GM12878 (cell line): ENCODE results near the gene MSH4. TPM values are rescaled to one million over a fixed set of nuclear protein-coding genes. Genes with fewer than 3 reads are reported as not detected.

Experiments used
- ATAC-seq: fragments of 200-7000 bp; cut with Tn5 transposase; 3 replicates; pipeline ENCODE4 v1.9.1; 2020; ENCODE audit warnings: mild to moderate bottlenecking, moderate library complexity
- BruUV-seq: library from RNA; stranded (reverse); fragments of 400-500 nt; replicated peaks from 2 replicates; lab custom pipeline; 2021; lab: Mats Ljungman, UMichigan
- CTCF ChIA-PET: fragments of 300-600 bp; sonication (Branson Sonifier 250); formaldehyde crosslinking; extraction: SDS; loops from one replicate; lab custom pipeline; 2021; ENCODE audit warnings: inconsistent platforms; lab: Yijun Ruan, JAX
- POLR2A ChIA-PET: fragments of 350-600 bp; formaldehyde crosslinking; extraction: SDS; loops from one replicate; lab custom pipeline; 2021; ENCODE audit warnings: inconsistent platforms; lab: Charles Lee
- RAD21 ChIA-PET: fragments of 300-600 bp; sonication (Branson Sonifier 250); formaldehyde crosslinking; loops from one replicate; lab custom pipeline; 2023; ENCODE audit warnings: antibody characterized with exemption; ENCODE audit not compliant: unreplicated experiment; lab: Charles Lee
- SMC1A ChIA-PET: fragments of 300-600 bp; sonication (Branson Sonifier 250); formaldehyde crosslinking; loops from one replicate; lab custom pipeline; 2023; ENCODE audit not compliant: unreplicated experiment, uncharacterized antibody; lab: Charles Lee
- DNase-seq: peaks from one replicate; pipeline ENCODE4 v3.0.0-alpha.2; 2011; ENCODE audit warnings: low read depth, low spot score
- FAIRE-seq: peaks from 3 replicates; lab custom pipeline; 2011; peaks lifted over from hg19 to GRCh38; lab: Jason Lieb, UNC
- H2AFZ ChIP-seq: 2 replicates; pipeline ENCODE4 v1.6.0; 2011; ENCODE audit warnings: low read depth, low read length, control low read depth; ENCODE audit not compliant: control insufficient read depth
- H3K27ac ChIP-seq: 2 replicates; pipeline ENCODE4 v1.5.1; 2011; ENCODE audit warnings: control low read depth; ENCODE audit not compliant: control insufficient read depth, insufficient read depth
- H3K27me3 ChIP-seq, 2 experiments: replicated peaks in 1 of 2; 2 replicates each; pipeline versions ENCODE4 v1.6.0 to v1.6.1; 2011; ENCODE audit warnings: low read length in 1 of 2; ENCODE audit not compliant: control insufficient read depth in 2 of 2, insufficient read depth in 2 of 2
- H3K36me3 ChIP-seq, 2 experiments: 2 replicates each; pipeline ENCODE4 v1.5.1; 2011; ENCODE audit warnings: low read length in 1 of 2; ENCODE audit not compliant: control insufficient read depth in 2 of 2, insufficient read depth in 2 of 2
- H3K4me1 ChIP-seq: 2 replicates; pipeline ENCODE4 v1.6.1; 2011; ENCODE audit warnings: mild to moderate bottlenecking, low read length, moderate library complexity, mixed read lengths; ENCODE audit not compliant: control insufficient read depth, insufficient read depth
- H3K4me2 ChIP-seq: 2 replicates; pipeline ENCODE4 v1.6.0; 2011; ENCODE audit warnings: control low read depth; ENCODE audit not compliant: control insufficient read depth, insufficient read depth
- H3K4me3 ChIP-seq: fragments of 200-600 bp; sonication (generic); 2 replicates; pipeline ENCODE4 v1.5.1; 2016
- H3K79me2 ChIP-seq: 2 replicates; pipeline ENCODE4 v1.6.0; 2011; ENCODE audit warnings: low read length; ENCODE audit not compliant: control insufficient read depth, insufficient read depth
- H3K9ac ChIP-seq: 2 replicates; pipeline ENCODE4 v1.8.0; 2011; ENCODE audit warnings: low read length, control low read depth, mixed read lengths; ENCODE audit not compliant: control insufficient read depth, insufficient read depth
- H3K9me3 ChIP-seq: replicated peaks from 3 replicates; pipeline ENCODE4 v1.5.1; 2011; ENCODE audit warnings: mild to moderate bottlenecking, low read length; ENCODE audit not compliant: control insufficient read depth, insufficient read depth
- H4K20me1 ChIP-seq: 2 replicates; pipeline ENCODE4 v1.6.0; 2011; ENCODE audit not compliant: control insufficient read depth, insufficient read depth
- CHD4 ChIP-seq: fragments of 200-600 bp; sonication (generic); IDR thresholded peaks from 2 replicates; pipeline ENCODE4 v1.6.1; 2016; ENCODE audit warnings: mild to moderate bottlenecking
- EGR1 ChIP-seq, 2 experiments: IDR thresholded peaks; 1 replicate in 1 of 2; 2 replicates in 1 of 2; pipeline ENCODE4 v1.6.1; 2011 to 2012; ENCODE audit warnings: low read depth in 2 of 2, low read length in 2 of 2, borderline replicate concordance in 1 of 2, mild to moderate bottlenecking in 1 of 2, moderate library complexity in 1 of 2
- FOS ChIP-seq: IDR thresholded peaks from 3 replicates; pipeline ENCODE4 v1.6.1; 2011; ENCODE audit warnings: borderline replicate concordance; ENCODE audit not compliant: insufficient read length; ENCODE audit errors: extremely low read depth
- HSF1 ChIP-seq: fragments of 150-350 bp; IDR thresholded peaks from 2 replicates; pipeline ENCODE4 v1.6.1; 2014; ENCODE audit warnings: mild to moderate bottlenecking, low read depth, low read length
- IRF3 ChIP-seq: fragments of 450-650 bp; IDR thresholded peaks from 2 replicates; pipeline ENCODE4 v1.6.1; 2014; ENCODE audit warnings: mild to moderate bottlenecking
- MTA2 ChIP-seq: fragments of 450-650 bp; IDR thresholded peaks from 2 replicates; pipeline ENCODE4 v1.6.1; 2016; ENCODE audit warnings: low read depth, mild to moderate bottlenecking, moderate library complexity
- NFYA ChIP-seq: IDR thresholded peaks from 2 replicates; pipeline ENCODE4 v1.6.1; 2011; ENCODE audit warnings: low read depth, mild to moderate bottlenecking, low read length, improper control_type of control experiment, borderline replicate concordance
- PBX3 ChIP-seq: IDR thresholded peaks from 2 replicates; pipeline ENCODE4 v1.6.1; 2011; ENCODE audit warnings: mild to moderate bottlenecking, low read depth, low read length, moderate library complexity; ENCODE audit not compliant: insufficient replicate concordance
- PML ChIP-seq: IDR thresholded peaks from 2 replicates; pipeline ENCODE4 v1.6.1; 2012; ENCODE audit warnings: low read length, inconsistent platforms
- SMARCA5 ChIP-seq: fragments of 450-650 bp; IDR thresholded peaks from 2 replicates; pipeline ENCODE4 v1.6.1; 2017; ENCODE audit warnings: mild to moderate bottlenecking
- TARDBP ChIP-seq: IDR thresholded peaks from 2 replicates; pipeline ENCODE4 v1.6.1; 2016; ENCODE audit warnings: borderline replicate concordance
- ZNF217 ChIP-seq: fragments of 450-650 bp; IDR thresholded peaks from 2 replicates; pipeline ENCODE4 v1.6.1; 2017; ENCODE audit warnings: antibody characterized with exemption, mild to moderate bottlenecking
- WGBS: methylation state at CpG from one replicate; pipeline ENCODE4 v1.1.6; 2016; ENCODE audit warnings: low lambda C conversion rate; ENCODE audit not compliant: insufficient replicate concordance, insufficient coverage; ENCODE audit errors: missing lambda C conversion rate; 5-methylcytosine and 5-hydroxymethylcytosine counted together
- in situ Hi-C: fragments of 300-500 bp; cut with MboI; formaldehyde crosslinking; loops from 9 replicates; pipeline ENCODE4 v1.14.3; 2018; ENCODE audit warnings: mixed read lengths
- intact Hi-C: fragments of 100-400 bp; cut with micrococcal nuclease; formaldehyde crosslinking; loops from one replicate; pipeline ENCODE4 v1.14.2; 2022; ENCODE audit not compliant: unreplicated experiment
- polyA plus RNA-seq, 11 experiments: library from polyadenylated mRNA; depleted of rRNA in 4 of 11; unstranded in 6 of 11; stranded (reverse) in 5 of 11; fragments of >200 nt; fragmentation: Nextera tagmentation in 4 of 11; fragmentation: Illumina TruSeq in 1 of 11; extraction: Ambion mirVana in 4 of 11; extraction: Trizol in 1 of 11; gene quantifications; 1 replicate in 1 of 11; 2 replicates in 10 of 11; pipeline versions ENCODE4 v1.2.1 to v1.2.3, GENCODE V29; 2011 to 2016; ENCODE audit warnings: inconsistent platforms in 2 of 11, missing spikeins in 2 of 11, low read depth in 1 of 11
- total RNA-seq, 4 experiments: library from RNA; depleted of rRNA in 3 of 4; stranded (reverse); fragments of >200 nt in 3 of 4; fragmentation: Illumina TruSeq in 1 of 4; extraction: Trizol in 1 of 4; gene quantifications; 2 replicates each; pipeline versions ENCODE4 v1.2.1 to v1.2.3, GENCODE V29; 2013 to 2021

The MSH4 gene
- total and polyA plus RNA-seq, 10 of the 15 experiments (the other 5 are each of a cell fraction or from before 2014, with no cell fraction given) = 0.04 to 0.34 (median 0.09) TPM; not detected in 3

GRCh38 chr1:75952016-75952415, 155.3 kb downstream of the MSH4 start:
- H3K27ac ChIP-seq = no peak overlapping the region
- H4K20me1 ChIP-seq = no peaks in the 10 kb centered on the region
- CTCF ChIA-PET = no interaction called here
- no TSS peak for BruUV-seq
- no peak overlapping the region for H3K9ac ChIP-seq
- no peak overlapping the region for H3K4me2 ChIP-seq
- no peak for DNase-seq
- SMC1A ChIA-PET = interaction anchor here (1.2 to 1.4 kb wide), 2 partner anchors 13 to 43 kb away, joined by 3 to 4 read pairs; no protein-coding TSS in a partner anchor
- H3K4me1 ChIP-seq = no peaks in the 10 kb centered on the region
- TF ChIP-seq HSF1 (no peak), TARDBP (no peak), EGR1 (IDR thresholded peaks at IDR 0.05; ENCODE audit: borderline replicate concordance in 1 of 2, low read depth in 2 of 2, low read length in 2 of 2) (no peak), CHD4 (no peak), SMARCA5 (no peak), PBX3 (no peak), PML (no peak), NFYA (no peak), FOS (no peak), IRF3 (no peak), ZNF217 (no peak), MTA2 (no peak)
- TF ChIP-seq, all 136 proteins: peak for 0
- in situ Hi-C loops (no loop called here), intact Hi-C loops (no loop called here)
- RAD21 ChIA-PET = interaction anchor here (1.5 kb wide), 1 partner anchor 44 kb away, joined by 3 read pairs; no protein-coding TSS in a partner anchor
- ATAC-seq (no peak), FAIRE-seq (no peak)
- Histone ChIP-seq H3K27me3 (no peaks in the 10 kb centered on the region), H3K9me3 (no peaks in the 10 kb centered on the region), H3K79me2 (no peaks in the 10 kb centered on the region), H3K4me3 (no peak overlapping the region), H3K36me3 (no peaks in the 10 kb centered on the region), H2AFZ (no peak overlapping the region)
- WGBS = 31% methylated on average over 1 of the region's 1 CpG
- POLR2A ChIA-PET = no interaction called here
